Kidney epithelial cell (primary cell): ENCODE results near the gene TSPAN13. TPM values are rescaled to one million over a fixed set of nuclear protein-coding genes. Genes with fewer than 3 reads are reported as not detected.
"Not testable (repeated sequence)": the region's sequence is repeated elsewhere in the genome, so short reads cannot be mapped to it uniquely, and the experiment has no call there.

ENCODE experiments used
- DNase-seq: peaks from one replicate; pipeline ENCODE4 v3.0.0-alpha.2; 2010; ENCODE audit warnings: low read depth
- H3K27me3 ChIP-seq: 2 replicates; pipeline ENCODE4 v1.6.0; 2011; ENCODE audit warnings: low read length; ENCODE audit not compliant: control insufficient read depth, insufficient read depth
- H3K36me3 ChIP-seq: 2 replicates; pipeline ENCODE4 v1.5.1; 2011; ENCODE audit warnings: low read length; ENCODE audit not compliant: control insufficient read depth, insufficient read depth
- H3K4me3 ChIP-seq: 2 replicates; pipeline ENCODE4 v1.5.1; 2011; ENCODE audit warnings: low read depth, mild to moderate bottlenecking, control low read depth, low read length
- CTCF ChIP-seq: IDR thresholded peaks from 2 replicates; pipeline ENCODE4 v1.5.1; 2011; ENCODE audit warnings: mild to moderate bottlenecking, moderate library complexity, low read length, control low read depth, inconsistent platforms; ENCODE audit not compliant: insufficient read depth, poor library complexity, severe bottlenecking
- total RNA-seq: library from RNA; depleted of rRNA; stranded (reverse); fragments of >200 nt; gene quantifications from 2 replicates; pipeline ENCODE4 v1.2.3, GENCODE V29; 2015

Gene TSPAN13
- total RNA-seq, 1 donor from 2014 or later, result 15.5 TPM

DNA sequence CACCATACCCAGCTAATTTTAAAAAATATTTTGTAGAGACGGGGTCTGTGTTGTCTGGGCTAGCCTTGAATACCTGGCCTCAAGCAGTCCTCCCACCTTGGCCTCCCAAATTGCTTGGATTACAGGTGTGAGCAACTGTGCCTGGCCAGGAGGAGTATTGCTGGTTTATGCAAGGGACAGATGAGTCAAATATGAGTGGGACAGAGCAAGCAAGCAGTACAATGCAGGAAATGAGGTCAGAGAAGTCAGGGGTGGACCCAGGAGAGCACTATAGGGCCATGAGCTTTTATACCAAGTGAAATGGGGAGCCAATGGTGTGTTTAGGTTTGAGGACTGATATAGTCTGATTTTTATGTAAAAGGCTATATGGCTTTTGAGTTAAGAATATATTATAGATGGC is 6.3 kb downstream of the TSPAN13 start:
- Histone ChIP-seq H3K27me3 (no peaks in the 10 kb centered on the region), H3K36me3 (no peaks in the 10 kb centered on the region), H3K4me3 (no peak overlapping the region)
- no peak for DNase-seq
- no peak for TF ChIP-seq CTCF

GRCh38 chr7:16762177-16762576 is 8.6 kb downstream of the TSPAN13 start:
- H3K4me3 ChIP-seq, result no peak overlapping the region
- no peak for TF ChIP-seq CTCF
- no peaks in the 10 kb centered on the region for H3K36me3 ChIP-seq
- no peak for DNase-seq
- H3K27me3 ChIP-seq, result no peaks in the 10 kb centered on the region

- H3K4me3 ChIP-seq, result no peak overlapping the region
- DNase-seq, result no peak
- H3K27me3 ChIP-seq, result no peaks in the 10 kb centered on the region
- H3K36me3 ChIP-seq, result no peaks in the 10 kb centered on the region
- TF ChIP-seq CTCF, result no peak
These were observed 11.4 kb downstream of the TSPAN13 start for GRCh38 chr7:16764942-16765341.

DNA sequence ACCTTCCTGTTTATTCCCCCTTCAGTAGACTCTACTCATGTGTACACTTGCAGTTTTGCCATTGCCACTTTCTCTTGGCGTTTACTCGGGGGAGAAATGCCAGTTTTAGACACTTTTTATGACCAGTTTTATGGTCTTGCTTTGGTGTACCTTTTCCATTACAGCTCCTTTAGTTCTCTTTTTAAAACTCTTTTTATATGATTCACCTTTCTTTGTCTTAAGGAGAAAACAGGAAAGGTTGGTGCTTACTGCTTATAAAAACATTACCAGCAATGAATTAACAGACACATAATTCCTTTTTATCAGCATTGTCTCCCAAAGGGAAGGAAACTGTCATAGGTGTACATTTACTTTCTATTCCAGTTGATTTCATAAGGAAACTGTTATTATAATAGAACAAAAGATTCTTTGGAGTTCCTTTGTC is 11.9 kb downstream of the TSPAN13 start:
- TF ChIP-seq CTCF, result no peak
- H3K36me3 ChIP-seq, result no peaks in the 10 kb centered on the region
- no peak overlapping the region for H3K4me3 ChIP-seq
- H3K27me3 ChIP-seq, result no peaks in the 10 kb centered on the region
- DNase-seq, result no peak

DNA sequence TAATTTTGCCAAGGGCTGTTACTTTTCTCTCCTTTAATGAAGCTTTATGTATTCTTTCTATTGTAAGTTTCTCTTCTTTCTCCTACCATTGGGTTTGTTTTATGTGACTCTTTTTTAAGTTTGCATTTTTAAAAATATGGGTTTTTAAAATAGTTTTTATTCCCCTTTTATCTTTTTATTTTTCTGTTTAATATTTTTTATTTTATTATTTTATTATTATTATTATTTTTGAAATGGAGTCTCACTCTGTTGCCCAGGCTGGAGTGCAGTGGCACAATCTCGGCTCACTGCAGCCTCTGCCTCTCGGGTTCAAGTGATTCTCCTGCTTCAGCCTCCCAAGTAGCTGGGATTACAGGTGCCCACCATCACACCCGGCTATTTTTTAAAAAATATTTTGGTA is 16.4 kb downstream of the TSPAN13 start:
- DNase-seq, H3K36me3 ChIP-seq: not testable (repeated sequence)

DNA sequence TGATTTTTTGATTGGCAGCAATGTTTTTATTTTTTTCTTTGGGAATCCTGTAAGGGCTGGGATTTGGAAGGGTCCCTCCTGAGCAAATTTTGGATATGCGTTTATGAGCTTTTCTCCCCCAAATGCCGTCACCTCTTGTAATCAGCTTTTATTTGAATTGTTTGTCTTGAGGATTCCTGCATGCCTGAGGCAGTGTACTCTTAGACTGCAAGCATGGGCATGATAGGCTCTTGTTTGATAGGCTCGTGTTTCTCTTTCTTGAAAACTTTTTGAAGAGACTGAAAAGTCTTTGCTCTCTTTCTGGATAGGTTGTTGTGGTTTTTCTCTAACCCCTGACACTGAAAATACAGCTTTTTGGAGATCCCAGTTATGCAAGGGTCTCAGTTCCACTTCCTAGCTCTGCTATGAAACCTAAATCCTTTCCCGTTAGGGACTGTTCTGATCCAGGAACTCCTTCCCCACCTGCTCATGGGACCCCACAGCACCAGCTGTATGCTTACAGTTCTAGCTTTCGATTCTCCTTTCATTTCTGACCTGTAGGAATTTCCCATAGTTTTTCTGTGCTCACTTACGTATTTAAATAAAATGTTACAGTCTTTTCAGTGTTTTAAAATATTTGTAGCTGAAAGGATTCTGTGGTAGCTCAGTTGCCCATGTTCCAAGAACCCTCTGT is 17.2 kb downstream of the TSPAN13 start:
- Histone ChIP-seq H3K36me3 (no peaks in the 10 kb centered on the region), H3K4me3 (no peak overlapping the region), H3K27me3 (no peaks in the 10 kb centered on the region)
- no peak for TF ChIP-seq CTCF
- no peak for DNase-seq

More for the DNA sequence above, 16.4 kb downstream of the TSPAN13 start:
- not testable (repeated sequence) for H3K27me3 ChIP-seq, H3K4me3 ChIP-seq
